Peyer's patch (tissue), 4 donors: ENCODE data around the gene AP2A1.

ENCODE experiments used
- POLR2A ChIP-seq, 2 donors: fragments of 450-650 bp; IDR thresholded peaks; one replicate each; pipeline ENCODE4 v1.5.1; 2017; ENCODE audit warnings: antibody characterized with exemption in 2 of 2, mild to moderate bottlenecking in 2 of 2, moderate library complexity in 2 of 2
- TF ChIP-seq, protein P1 (sequence below), 6 experiments: fragments of 450-650 bp in 4 of 6; fragments of 200-600 bp in 2 of 6; sonication (generic) in 1 of 6; IDR thresholded peaks; one replicate each; pipeline ENCODE4 v1.5.1; 2017 to 2019; ENCODE audit warnings: antibody characterized with exemption in 6 of 6, mild to moderate bottlenecking in 3 of 6, moderate library complexity in 1 of 6

DNA sequence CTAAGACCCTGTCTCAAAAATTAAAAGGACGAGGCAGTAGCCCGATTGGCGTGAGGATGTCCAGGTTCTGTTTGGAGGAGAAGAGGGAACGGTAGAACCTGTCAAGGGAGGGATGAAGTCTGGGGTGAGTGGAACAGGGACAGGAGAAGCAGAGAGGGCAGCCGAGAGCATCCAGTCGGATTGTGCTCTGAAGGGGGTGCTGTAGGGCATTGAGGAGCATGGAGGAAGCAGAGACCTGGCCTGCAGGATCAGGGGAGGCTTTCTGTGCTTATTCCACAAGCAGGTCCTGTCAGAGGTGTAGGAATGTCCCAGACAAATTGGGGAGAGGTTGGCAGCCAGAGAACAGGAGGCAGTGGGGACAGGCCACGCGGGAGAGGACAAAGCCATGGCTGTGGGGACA is 14.1 kb downstream of the AP2A1 start:
- TF ChIP-seq POLR2A (IDR thresholded peaks at IDR 0.05) = no peak
- TF ChIP-seq, protein P1, sequence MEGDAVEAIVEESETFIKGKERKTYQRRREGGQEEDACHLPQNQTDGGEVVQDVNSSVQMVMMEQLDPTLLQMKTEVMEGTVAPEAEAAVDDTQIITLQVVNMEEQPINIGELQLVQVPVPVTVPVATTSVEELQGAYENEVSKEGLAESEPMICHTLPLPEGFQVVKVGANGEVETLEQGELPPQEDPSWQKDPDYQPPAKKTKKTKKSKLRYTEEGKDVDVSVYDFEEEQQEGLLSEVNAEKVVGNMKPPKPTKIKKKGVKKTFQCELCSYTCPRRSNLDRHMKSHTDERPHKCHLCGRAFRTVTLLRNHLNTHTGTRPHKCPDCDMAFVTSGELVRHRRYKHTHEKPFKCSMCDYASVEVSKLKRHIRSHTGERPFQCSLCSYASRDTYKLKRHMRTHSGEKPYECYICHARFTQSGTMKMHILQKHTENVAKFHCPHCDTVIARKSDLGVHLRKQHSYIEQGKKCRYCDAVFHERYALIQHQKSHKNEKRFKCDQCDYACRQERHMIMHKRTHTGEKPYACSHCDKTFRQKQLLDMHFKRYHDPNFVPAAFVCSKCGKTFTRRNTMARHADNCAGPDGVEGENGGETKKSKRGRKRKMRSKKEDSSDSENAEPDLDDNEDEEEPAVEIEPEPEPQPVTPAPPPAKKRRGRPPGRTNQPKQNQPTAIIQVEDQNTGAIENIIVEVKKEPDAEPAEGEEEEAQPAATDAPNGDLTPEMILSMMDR (IDR thresholded peaks at IDR 0.05) = no peak
